A549 (cell line): ENCODE results near the gene ARHGAP26. TPM values are rescaled to one million over a fixed set of nuclear protein-coding genes. Genes with fewer than 3 reads are reported as not detected.
A peak's percentile ranks its signal among the peaks of the same experiment; 100 is the strongest.

Source experiments
- ATAC-seq, 2 experiments: fragments of 200-7000 bp in 1 of 2; fragments of >200 bp in 1 of 2; cut with Nextera tagmentation in 1 of 2; cut with Tn5 transposase in 1 of 2; 3 replicates each; pipeline versions ENCODE4 v1.8.0 to v1.9.1; 2018 to 2020; ENCODE audit warnings: mild to moderate bottlenecking in 1 of 2, moderate library complexity in 1 of 2
- CTCF ChIA-PET: fragments of 300-600 bp; sonication (Branson Sonifier 250); formaldehyde crosslinking; extraction: SDS; loops from one replicate; lab custom pipeline; 2021; ENCODE audit warnings: antibody characterized with exemption, inconsistent platforms; lab: Yijun Ruan, JAX
- POLR2A ChIA-PET: fragments of 350-600 bp; formaldehyde crosslinking; extraction: SDS; loops from one replicate; lab custom pipeline; 2021; ENCODE audit warnings: antibody characterized with exemption, inconsistent platforms; lab: Yijun Ruan, JAX
- DNase-seq, 2 experiments: peaks; one replicate each; pipeline versions ENCODE4 v3.0.0 to v3.0.0-alpha.2; 2011 to 2016; ENCODE audit warnings: low read depth in 1 of 2, low spot score in 1 of 2
- FAIRE-seq: peaks from 2 replicates; lab custom pipeline; 2011; peaks lifted over from hg19 to GRCh38; lab: Jason Lieb, UNC
- H3K27ac ChIP-seq, 2 experiments: fragments of >200 bp; sonication (Bioruptor Twin); formaldehyde crosslinking; 3 replicates each; pipeline ENCODE4 v1.5.1; 2016 to 2017
- H3K4me1 ChIP-seq: fragments of >200 bp; sonication (Bioruptor Twin); formaldehyde crosslinking; 3 replicates; pipeline ENCODE4 v1.6.1; 2016
- H3K4me2 ChIP-seq: fragments of >200 bp; sonication (Bioruptor Twin); formaldehyde crosslinking; 3 replicates; pipeline ENCODE4 v1.6.1; 2016
- H3K4me3 ChIP-seq: fragments of >200 bp; sonication (Bioruptor Twin); formaldehyde crosslinking; 3 replicates; pipeline ENCODE4 v1.5.1; 2016
- H3K9me3 ChIP-seq: fragments of >200 bp; sonication (Bioruptor Twin); formaldehyde crosslinking; 3 replicates; pipeline ENCODE4 v1.6.1; 2016
- CEBPB ChIP-seq, 2 experiments: fragments of >200 bp in 1 of 2; sonication (Bioruptor Twin) in 1 of 2; formaldehyde crosslinking in 1 of 2; IDR thresholded peaks; 2 replicates each; pipeline ENCODE4 v1.6.1; 2012 to 2016
- ESRRA ChIP-seq: fragments of 150-350 bp; IDR thresholded peaks from 2 replicates; pipeline ENCODE4 v1.6.1; 2014; ENCODE audit warnings: mild to moderate bottlenecking, low read length, borderline replicate concordance
- FOSB ChIP-seq: fragments of 250-450 bp; sonication (Bioruptor Pico); IDR thresholded peaks from 2 replicates; pipeline ENCODE4 v1.5.0; 2020; ENCODE audit warnings: mild to moderate bottlenecking, moderate library complexity
- FOSL2 ChIP-seq, 2 experiments: fragments of 450-650 bp in 1 of 2; fragments of >200 bp in 1 of 2; sonication (Bioruptor Twin) in 1 of 2; formaldehyde crosslinking; IDR thresholded peaks; 2 replicates each; pipeline versions ENCODE4 v1.5.0 to v1.6.1; 2016 to 2020; ENCODE audit warnings: mild to moderate bottlenecking in 1 of 2, moderate library complexity in 1 of 2
- HES2 ChIP-seq: fragments of >200 bp; sonication (Bioruptor Twin); formaldehyde crosslinking; IDR thresholded peaks from 2 replicates; pipeline ENCODE4 v1.6.1; 2016
- MAZ ChIP-seq: fragments of 150-350 bp; IDR thresholded peaks from 2 replicates; pipeline ENCODE4 v1.6.1; 2014; ENCODE audit warnings: antibody characterized with exemption, low read depth, low read length, borderline replicate concordance
- PHF8 ChIP-seq: fragments of 200-600 bp; sonication (generic); IDR thresholded peaks from 2 replicates; pipeline ENCODE4 v1.6.1; 2016; ENCODE audit warnings: low read depth, mild to moderate bottlenecking, antibody characterized with exemption, moderate library complexity, borderline replicate concordance
- RAD21 ChIP-seq, 2 experiments: fragments of >200 bp in 1 of 2; sonication (Bioruptor Twin) in 1 of 2; formaldehyde crosslinking in 1 of 2; IDR thresholded peaks in 1 of 2; conservative IDR thresholded peaks in 1 of 2; 2 replicates in 1 of 2; 3 replicates in 1 of 2; pipeline ENCODE4 v1.6.1; 2012 to 2018; ENCODE audit warnings: inconsistent platforms in 1 of 2
- SREBF2 ChIP-seq: fragments of 450-650 bp; IDR thresholded peaks from 2 replicates; pipeline ENCODE4 v1.6.1; 2014; ENCODE audit warnings: mild to moderate bottlenecking, moderate library complexity
- ZSCAN20 ChIP-seq: fragments of 250-450 bp; sonication (Bioruptor Pico); IDR thresholded peaks from 2 replicates; pipeline ENCODE4 v1.8.0; 2022; ENCODE audit warnings: mild to moderate bottlenecking, moderate library complexity
- WGBS: methylation state at CpG from one replicate; pipeline ENCODE4 v1.1.6; 2017; ENCODE audit errors: missing lambda C conversion rate; 5-methylcytosine and 5-hydroxymethylcytosine counted together
- polyA plus RNA-seq, 4 experiments: library from polyadenylated mRNA; depleted of rRNA in 3 of 4; stranded (reverse); fragments of >200 nt; fragmentation: RNase III in 1 of 4; extraction: RNeasy Plus Mini Kit Qiagen cat#74134 plus additional on column Dnase treatment in 1 of 4; gene quantifications; 2 replicates in 3 of 4; 3 replicates in 1 of 4; pipeline ENCODE4 v1.2.3, GENCODE V29; 2011 to 2017
- TF ChIP-seq, protein P1 (sequence below): fragments of 250-450 bp; sonication (Bioruptor Pico); IDR thresholded peaks from 2 replicates; pipeline ENCODE4 v1.5.0; 2020; ENCODE audit warnings: low read depth, mild to moderate bottlenecking, moderate library complexity
- TF ChIP-seq, protein P2 (sequence below): fragments of >200 bp; sonication (Bioruptor Twin); formaldehyde crosslinking; IDR thresholded peaks from 3 replicates; pipeline ENCODE4 v1.5.1; 2016

The ARHGAP26 gene
- polyA plus RNA-seq, 2 of the 4 experiments (the other 2 are of a cell fraction): 6.6 to 19.1 TPM

DNA sequence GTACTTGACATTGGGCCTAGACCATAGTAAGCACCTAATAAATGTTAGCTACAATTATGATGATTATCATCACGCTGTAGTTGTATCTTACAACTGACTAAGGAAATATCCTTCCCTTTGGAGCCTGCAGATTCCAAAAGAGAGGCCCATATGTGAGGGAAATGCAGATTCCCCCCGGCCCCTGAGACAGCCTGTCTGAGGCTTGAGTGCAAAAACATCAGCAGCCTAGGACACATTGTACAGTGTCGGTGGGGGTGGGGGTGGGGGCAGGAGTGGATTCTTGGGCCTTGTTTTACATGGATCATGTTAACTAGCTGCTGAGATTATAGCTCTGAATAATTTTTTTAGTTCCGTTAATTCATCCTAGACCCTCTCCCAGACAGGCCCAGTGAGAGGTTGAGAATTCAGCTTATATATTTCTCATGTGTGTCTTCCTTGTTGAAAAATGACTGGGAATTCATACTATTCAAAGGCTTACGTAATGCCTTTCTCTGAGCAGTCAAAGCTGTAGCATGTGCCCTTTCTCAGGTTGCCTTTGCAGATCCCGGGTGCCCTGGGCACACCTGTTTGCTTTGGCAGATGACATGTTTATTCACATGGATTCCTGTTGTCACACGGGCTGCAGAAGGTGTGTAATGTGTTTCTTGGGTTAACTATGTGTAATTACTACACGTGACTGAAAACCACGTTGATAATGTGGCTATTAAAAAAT, 370.5 kb downstream of the ARHGAP26 start:
- Histone ChIP-seq H3K4me3 (no peak overlapping the region), H3K4me2 (no peak overlapping the region), H3K27ac (0 out of 6 replicates have a peak overlapping the region, but pooled peaks of 1 of the 2 experiments have one; percentile 8), H3K4me1 (peaks cover 7% of the 10 kb centered on the region; the same call in 1 of the 3 replicates), H3K9me3 (no peaks in the 10 kb centered on the region)
- WGBS: 64% methylated on average over 9 of the region's 9 CpGs
- TF ChIP-seq CEBPB (IDR thresholded peaks at IDR 0.05) (0 out of 4 replicates have a peak, but pooled peaks of 1 of the 2 experiments have one; percentile 9), SREBF2 (no peak), HES2 (no peak), PHF8 (no peak), RAD21 (conservative IDR thresholded peaks at IDR 0.05 in 1 of 2, IDR thresholded peaks at IDR 0.05 in 1 of 2) (no peak), ZSCAN20 (no peak)
- TF ChIP-seq, protein P1, sequence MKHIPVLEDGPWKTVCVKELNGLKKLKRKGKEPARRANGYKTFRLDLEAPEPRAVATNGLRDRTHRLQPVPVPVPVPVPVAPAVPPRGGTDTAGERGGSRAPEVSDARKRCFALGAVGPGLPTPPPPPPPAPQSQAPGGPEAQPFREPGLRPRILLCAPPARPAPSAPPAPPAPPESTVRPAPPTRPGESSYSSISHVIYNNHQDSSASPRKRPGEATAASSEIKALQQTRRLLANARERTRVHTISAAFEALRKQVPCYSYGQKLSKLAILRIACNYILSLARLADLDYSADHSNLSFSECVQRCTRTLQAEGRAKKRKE (CRISPR knock-in tag): no peak
- TF ChIP-seq, protein P2, sequence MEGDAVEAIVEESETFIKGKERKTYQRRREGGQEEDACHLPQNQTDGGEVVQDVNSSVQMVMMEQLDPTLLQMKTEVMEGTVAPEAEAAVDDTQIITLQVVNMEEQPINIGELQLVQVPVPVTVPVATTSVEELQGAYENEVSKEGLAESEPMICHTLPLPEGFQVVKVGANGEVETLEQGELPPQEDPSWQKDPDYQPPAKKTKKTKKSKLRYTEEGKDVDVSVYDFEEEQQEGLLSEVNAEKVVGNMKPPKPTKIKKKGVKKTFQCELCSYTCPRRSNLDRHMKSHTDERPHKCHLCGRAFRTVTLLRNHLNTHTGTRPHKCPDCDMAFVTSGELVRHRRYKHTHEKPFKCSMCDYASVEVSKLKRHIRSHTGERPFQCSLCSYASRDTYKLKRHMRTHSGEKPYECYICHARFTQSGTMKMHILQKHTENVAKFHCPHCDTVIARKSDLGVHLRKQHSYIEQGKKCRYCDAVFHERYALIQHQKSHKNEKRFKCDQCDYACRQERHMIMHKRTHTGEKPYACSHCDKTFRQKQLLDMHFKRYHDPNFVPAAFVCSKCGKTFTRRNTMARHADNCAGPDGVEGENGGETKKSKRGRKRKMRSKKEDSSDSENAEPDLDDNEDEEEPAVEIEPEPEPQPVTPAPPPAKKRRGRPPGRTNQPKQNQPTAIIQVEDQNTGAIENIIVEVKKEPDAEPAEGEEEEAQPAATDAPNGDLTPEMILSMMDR: no peak
- ChIA-PET CTCF (interaction anchor here (0.6 to 2.0 kb wide), 3 partner anchors 12 to 73 kb away, joined by 3 to 6 read pairs (median 3); no protein-coding TSS in a partner anchor), POLR2A (no interaction called here)
- no peak for FAIRE-seq
- no peak for DNase-seq
- ATAC-seq: 0 out of 6 replicates have a peak, but pooled peaks of 1 of the 2 experiments have one; percentile 39

- TF ChIP-seq MAZ (no peak), FOSL2 (IDR thresholded peaks at IDR 0.05) (no peak), FOSL2 (CRISPR knock-in tag; IDR thresholded peaks at IDR 0.05) (no peak), ESRRA (no peak), FOSB (CRISPR knock-in tag) (no peak)
- TF ChIP-seq, protein P2: no peak
- TF ChIP-seq, protein P1 (CRISPR knock-in tag): no peak
- Histone ChIP-seq H3K4me1 (peaks cover 7% of the 10 kb centered on the region; the same call in 1 of the 3 replicates), H3K4me2 (no peak overlapping the region), H3K9me3 (no peaks in the 10 kb centered on the region), H3K4me3 (no peak overlapping the region), H3K27ac (no peak overlapping the region)
- DNase-seq (no peak), FAIRE-seq (no peak), ATAC-seq (no peak)
- 89% methylated on average over 6 of the region's 6 CpGs for WGBS
- CTCF ChIA-PET: no interaction called here
- POLR2A ChIA-PET: no interaction called here
Measured at GRCh38 chr5:143141652-143142051, 371.5 kb downstream of the ARHGAP26 start.
